HG02981 (cell line): Measurements from ENCODE around the gene FLNB.
"Not testable (repeated sequence)": the region's sequence is repeated elsewhere in the genome, so short reads cannot be mapped to it uniquely, and the experiment has no call there.

Source experiments
- ATAC-seq: cut with Tn5 transposase; IDR thresholded peaks from one replicate; pipeline ENCODE4 v1.9.1; 2021; ENCODE audit warnings: mild to moderate bottlenecking, moderate library complexity; ENCODE audit not compliant: unreplicated experiment

Gene FLNB

GRCh38 chr3:58049143-58049785 lies 41.0 kb downstream of the FLNB start:
- ATAC-seq: no peak

- no peak for ATAC-seq
Observed at GRCh38 chr3:58051196-58051595, 43.0 kb downstream of the FLNB start.

GRCh38 chr3:58051658-58052261 lies 43.5 kb downstream of the FLNB start:
- not testable (repeated sequence) for ATAC-seq

- ATAC-seq: no peak
Observed at GRCh38 chr3:58052373-58053273, 44.4 kb downstream of the FLNB start.

- no peak for ATAC-seq
Observed at GRCh38 chr3:58054652-58055051, 46.4 kb downstream of the FLNB start.

GRCh38 chr3:58055314-58055713 lies 47.1 kb downstream of the FLNB start:
- no peak for ATAC-seq

GRCh38 chr3:58055891-58056290 lies 47.7 kb downstream of the FLNB start:
- not testable (repeated sequence) for ATAC-seq

- no peak for ATAC-seq
Observed at GRCh38 chr3:58058361-58059263, 50.4 kb downstream of the FLNB start.

GRCh38 chr3:58059349-58060321 lies 51.4 kb downstream of the FLNB start:
- ATAC-seq: no peak

GRCh38 chr3:58062472-58062871 lies 54.2 kb downstream of the FLNB start:
- no peak for ATAC-seq

GRCh38 chr3:58063022-58063815 lies 55.0 kb downstream of the FLNB start:
- no peak for ATAC-seq

GRCh38 chr3:58064923-58065638 lies 56.9 kb downstream of the FLNB start:
- ATAC-seq: no peak

GRCh38 chr3:58065700-58066167 lies 57.5 kb downstream of the FLNB start:
- ATAC-seq: no peak

- ATAC-seq: no peak
Observed at GRCh38 chr3:58066842-58067241, 58.6 kb downstream of the FLNB start.

- ATAC-seq: no peak
Observed at GRCh38 chr3:58068122-58068809, 60.0 kb downstream of the FLNB start.

- no peak for ATAC-seq
Observed at GRCh38 chr3:58071480-58071971, 63.3 kb downstream of the FLNB start.

- no peak for ATAC-seq
Observed at GRCh38 chr3:58072052-58072762, 64.0 kb downstream of the FLNB start.
